GM04504 (cell line): ENCODE data around the gene UPB1.
A peak's percentile ranks its signal among the peaks of the same experiment; 100 is the strongest.
"Not testable (repeated sequence)": the region's sequence is repeated elsewhere in the genome, so short reads cannot be mapped to it uniquely, and the experiment has no call there.

Experiments used
- DNase-seq: peaks from one replicate; pipeline ENCODE4 v3.0.0-alpha.2; 2012; ENCODE audit warnings: low read depth

The UPB1 gene

GRCh38 chr22:24504956-24505736, 10.0 kb downstream of the UPB1 start:
- no peak for DNase-seq

- no peak for DNase-seq
Observed at GRCh38 chr22:24506802-24507438, 11.8 kb downstream of the UPB1 start.

GRCh38 chr22:24507716-24508115, 12.6 kb downstream of the UPB1 start:
- DNase-seq = no peak

- DNase-seq = no peak
Observed at GRCh38 chr22:24510637-24511625, 15.8 kb downstream of the UPB1 start.

- no peak for DNase-seq
Observed at GRCh38 chr22:24512043-24512442, 16.9 kb downstream of the UPB1 start.

- DNase-seq = no peak
Observed at GRCh38 chr22:24513378-24514240, 18.5 kb downstream of the UPB1 start.

GRCh38 chr22:24514241-24515026, 19.3 kb downstream of the UPB1 start:
- DNase-seq = no peak

GRCh38 chr22:24515027-24515338, 19.9 kb downstream of the UPB1 start:
- DNase-seq = no peak

GRCh38 chr22:24516301-24516737, 21.2 kb downstream of the UPB1 start:
- DNase-seq = peak; percentile 79

- DNase-seq = no peak
Observed at GRCh38 chr22:24517446-24517845, 22.3 kb downstream of the UPB1 start.

- DNase-seq = no peak
Observed at GRCh38 chr22:24518228-24518627, 23.1 kb downstream of the UPB1 start.

- no peak for DNase-seq
Observed at GRCh38 chr22:24518771-24519485, 23.8 kb downstream of the UPB1 start.

- no peak for DNase-seq
Observed at GRCh38 chr22:24519496-24519895, 24.4 kb downstream of the UPB1 start.

GRCh38 chr22:24521791-24522245, 26.7 kb downstream of the UPB1 start:
- no peak for DNase-seq

- no peak for DNase-seq
Observed at GRCh38 chr22:24523873-24524272, 28.7 kb downstream of the UPB1 start.

- peak; percentile 29 for DNase-seq
Observed at GRCh38 chr22:24525416-24526037, 30.4 kb downstream of the UPB1 start.

- DNase-seq = no peak
Observed at GRCh38 chr22:24526191-24526590, 31.1 kb downstream of the UPB1 start.

GRCh38 chr22:24529898-24530297, 34.8 kb downstream of the UPB1 start:
- DNase-seq = no peak

GRCh38 chr22:24530968-24531367, 35.8 kb downstream of the UPB1 start:
- DNase-seq = not testable (repeated sequence)

- DNase-seq = no peak
Observed at GRCh38 chr22:24532075-24532474, 36.9 kb downstream of the UPB1 start.
